Lower leg skin (tissue), 3 donors: ENCODE measurements around the gene C10orf53.

ENCODE experiments used
- CTCF ChIP-seq, 3 donors: fragments of 450-650 bp; IDR thresholded peaks; one replicate each; pipeline ENCODE4 v1.5.1; 2016; ENCODE audit warnings: antibody characterized with exemption in 3 of 3, mild to moderate bottlenecking in 3 of 3, moderate library complexity in 2 of 3
- POLR2A ChIP-seq, 2 donors: fragments of 450-650 bp; IDR thresholded peaks; one replicate each; pipeline ENCODE4 v1.6.1; 2016 to 2017; ENCODE audit warnings: antibody characterized with exemption in 2 of 2, mild to moderate bottlenecking in 1 of 2, moderate library complexity in 1 of 2

GRCh38 chr10:49632406-49633317 is 46.8 kb upstream of the C10orf53 start:
- TF ChIP-seq CTCF (IDR thresholded peaks at IDR 0.05): no peak
- TF ChIP-seq POLR2A (IDR thresholded peaks at IDR 0.05): no peak
